NAMALWA (cell line): Measurements from ENCODE around the gene LPP.
"Not testable (repeated sequence)": the region's sequence is repeated elsewhere in the genome, so short reads cannot be mapped to it uniquely, and the experiment has no call there.

Source experiments
- DNase-seq: peaks from one replicate; pipeline ENCODE4 v3.0.0-alpha.2; 2015; ENCODE audit warnings: low spot score

The LPP gene

DNA sequence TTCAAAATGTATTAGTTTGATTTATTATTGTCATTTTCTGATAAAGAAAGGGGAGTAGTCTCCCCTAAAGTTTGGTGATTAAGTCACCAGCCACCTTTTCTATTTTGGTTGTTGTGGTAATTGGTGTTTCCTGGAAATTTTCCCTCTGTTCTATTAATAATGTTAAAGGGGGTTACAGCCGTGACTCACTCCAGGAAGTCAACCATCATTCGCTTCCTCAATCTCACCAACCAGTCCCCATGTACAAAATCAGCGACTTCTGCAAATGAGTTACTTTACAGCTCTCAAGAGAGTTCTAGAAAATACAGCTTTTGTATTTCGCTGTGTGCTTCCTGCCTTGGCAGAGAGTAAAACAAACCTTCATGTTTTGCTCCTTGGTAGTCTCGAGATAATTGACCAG is 285.1 kb downstream of the LPP start:
- peak; percentile 63 for DNase-seq

DNA sequence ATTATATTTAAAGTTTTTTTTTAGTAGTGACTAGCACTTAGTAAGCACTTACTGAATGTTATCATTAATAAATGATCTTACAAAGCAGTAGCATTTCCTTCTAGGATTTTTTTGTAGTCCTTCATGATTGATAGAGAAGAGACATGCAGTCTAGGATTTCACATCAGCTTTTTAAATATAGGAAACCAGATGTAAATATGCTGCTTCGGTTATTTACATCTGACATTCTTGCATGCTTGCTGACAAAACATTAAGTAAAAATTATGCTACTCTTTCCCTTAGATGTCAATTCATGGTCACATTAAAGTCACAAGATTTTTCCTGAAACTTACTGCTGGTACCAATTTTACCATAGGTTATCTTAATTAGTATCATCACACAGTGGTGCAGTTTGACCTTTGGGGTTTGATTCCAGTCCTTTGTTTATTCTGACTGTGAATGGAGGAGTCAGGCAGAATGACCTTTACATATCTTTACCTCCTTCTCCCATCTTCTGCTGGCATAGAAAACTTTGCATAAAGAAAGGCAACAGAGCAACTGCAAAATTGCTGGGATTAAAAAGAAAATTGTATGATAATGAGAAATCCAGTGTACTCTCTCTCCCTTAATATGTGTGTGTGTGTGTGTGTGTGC is 286.5 kb downstream of the LPP start:
- DNase-seq: no peak

DNA sequence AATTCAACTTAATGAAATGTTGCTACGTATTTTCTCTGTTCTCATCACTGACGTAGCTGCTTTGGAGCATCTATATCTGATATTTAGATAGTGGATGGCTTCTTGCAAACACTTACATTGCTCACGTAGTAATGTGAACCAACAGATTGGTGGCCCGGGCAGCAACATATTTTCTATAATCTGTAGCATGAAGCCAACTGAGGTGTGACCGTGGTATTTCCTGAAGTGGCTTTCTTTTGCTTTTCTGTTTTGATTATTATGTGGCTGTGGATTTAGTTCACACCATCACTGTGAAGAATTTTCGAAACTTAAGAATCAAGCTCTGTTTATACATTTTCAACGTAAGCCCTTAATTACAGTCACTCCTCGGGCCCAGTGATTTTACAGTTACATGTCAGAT is 288.5 kb downstream of the LPP start:
- DNase-seq: peak; percentile 22

- DNase-seq: not testable (repeated sequence)
Measured at GRCh38 chr3:188445175-188445574, 291.2 kb downstream of the LPP start.

DNA sequence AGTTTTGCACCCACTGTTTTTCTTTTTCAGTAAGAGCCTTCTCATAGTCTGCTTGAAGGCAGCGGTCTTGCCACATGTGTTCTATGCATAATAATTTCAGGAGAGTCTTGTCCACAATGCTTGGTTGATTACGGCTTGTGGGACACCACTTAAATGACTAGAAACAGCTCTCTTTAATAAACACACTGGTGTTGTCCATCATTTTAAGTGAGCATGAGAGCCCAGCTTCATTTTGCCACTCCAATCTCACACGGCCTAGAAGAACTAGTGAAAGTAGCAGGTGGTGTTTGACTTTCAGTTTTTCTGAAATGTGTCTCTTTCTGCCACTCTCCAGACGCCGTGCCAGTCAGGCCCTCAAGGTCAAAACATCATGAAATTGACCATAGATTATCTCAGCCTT is 292.1 kb downstream of the LPP start:
- DNase-seq: peak; percentile 88

DNA sequence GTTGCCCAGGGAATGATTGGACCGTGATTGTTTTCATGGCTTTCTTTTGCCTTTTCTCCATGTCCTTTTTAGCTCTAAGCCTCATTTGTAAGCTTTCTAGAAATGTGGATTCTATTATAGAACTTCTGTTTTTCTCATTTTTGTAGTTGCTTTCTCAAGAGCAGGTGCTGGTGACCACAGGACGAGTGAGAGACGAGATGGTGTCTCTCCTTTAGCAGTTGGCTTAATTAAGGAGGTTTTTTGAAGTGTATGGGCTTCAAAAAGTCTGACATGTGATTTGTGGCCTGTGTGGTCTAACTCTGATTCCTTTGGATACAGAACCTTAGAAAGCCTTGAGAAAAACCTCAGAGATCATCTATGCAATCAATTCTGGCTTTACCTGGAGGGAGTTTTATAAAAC is 292.8 kb downstream of the LPP start:
- DNase-seq: peak; percentile 83

- no peak for DNase-seq
Measured at GRCh38 chr3:188448813-188449212, 294.9 kb downstream of the LPP start.

DNA sequence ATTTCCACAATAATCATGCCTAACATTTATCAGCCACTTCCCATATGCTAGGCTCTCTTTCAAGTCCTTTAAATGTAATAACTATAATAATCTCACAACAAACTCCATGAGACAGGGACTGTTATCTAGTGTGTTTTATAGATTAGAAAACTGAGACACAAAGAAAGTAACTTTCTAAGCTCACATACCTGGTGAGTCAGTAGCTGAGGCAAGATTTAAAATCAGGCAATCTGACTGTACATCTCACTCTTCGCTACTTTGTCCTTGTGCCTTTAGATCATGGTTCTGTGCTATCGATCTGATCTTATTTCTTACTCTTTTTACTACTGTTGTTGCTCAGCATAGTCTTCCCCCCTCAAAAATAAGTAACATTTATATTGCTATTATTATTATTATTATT is 295.5 kb downstream of the LPP start:
- DNase-seq: no peak

- DNase-seq: no peak
Measured at GRCh38 chr3:188452158-188452772, 298.3 kb downstream of the LPP start.

DNA sequence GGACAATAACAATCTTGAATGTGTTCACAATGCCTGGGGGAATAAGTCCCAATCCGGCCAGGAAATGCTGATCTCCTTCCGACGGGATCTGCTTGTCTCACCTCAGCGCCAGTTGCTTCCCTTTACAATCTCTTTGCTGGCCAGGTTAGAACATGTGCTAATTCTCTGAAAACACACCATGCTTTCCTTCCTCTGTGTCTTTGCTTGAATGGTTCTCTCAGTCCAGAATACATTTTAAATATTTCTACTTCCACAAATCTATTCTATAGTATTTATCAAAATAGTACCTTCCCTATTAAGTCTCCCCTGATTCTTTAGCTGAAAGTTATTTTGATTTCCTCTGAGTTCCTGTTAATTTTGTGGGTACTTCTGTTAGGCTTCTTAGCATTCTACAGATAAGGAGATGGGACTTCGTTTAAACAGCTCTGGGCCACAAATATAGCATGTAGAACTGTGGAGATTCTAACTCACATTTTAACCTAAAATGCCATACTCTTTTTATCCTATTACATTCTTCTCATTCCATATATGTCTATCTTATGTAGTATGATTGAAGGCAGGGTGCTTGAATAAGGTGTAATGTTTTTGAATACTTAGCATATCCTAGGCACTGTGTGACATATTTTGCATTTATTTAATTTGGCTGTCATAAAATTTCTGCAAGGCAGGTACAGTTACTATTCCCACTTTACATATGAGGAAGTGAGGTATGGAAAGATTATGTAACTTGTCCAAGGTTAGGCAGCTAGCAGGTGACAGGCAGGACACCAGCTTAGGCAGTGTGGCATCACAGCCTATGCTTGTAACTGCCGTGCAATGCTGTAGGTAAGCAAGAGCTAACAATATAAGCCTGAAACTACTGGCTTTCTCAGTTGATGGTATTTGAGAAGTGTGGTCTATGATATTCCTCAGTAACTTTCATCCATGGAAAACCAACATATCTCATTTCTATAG is 299.8 kb downstream of the LPP start:
- no peak for DNase-seq

DNA sequence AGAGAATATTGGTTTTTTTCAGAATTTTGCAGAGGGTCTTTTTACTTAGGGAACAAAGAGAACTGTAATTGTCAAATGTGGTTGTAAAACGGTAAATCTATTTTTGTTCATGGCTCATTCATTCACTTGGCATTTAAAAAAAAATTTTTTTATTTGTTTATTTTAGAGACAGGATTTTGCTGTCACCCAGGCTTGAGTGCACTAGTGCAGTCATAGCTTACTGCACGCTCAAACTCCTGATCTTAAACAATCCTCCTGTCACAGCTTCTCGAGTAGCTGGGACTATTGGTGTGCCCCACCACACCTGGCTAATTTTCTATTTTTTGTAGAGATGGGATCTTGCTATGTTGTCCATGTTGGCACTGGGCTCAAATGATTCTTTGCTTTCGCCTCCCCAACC is 301.8 kb downstream of the LPP start:
- DNase-seq: no peak

- DNase-seq: no peak
Measured at GRCh38 chr3:188458756-188459155, 304.8 kb downstream of the LPP start.

DNA sequence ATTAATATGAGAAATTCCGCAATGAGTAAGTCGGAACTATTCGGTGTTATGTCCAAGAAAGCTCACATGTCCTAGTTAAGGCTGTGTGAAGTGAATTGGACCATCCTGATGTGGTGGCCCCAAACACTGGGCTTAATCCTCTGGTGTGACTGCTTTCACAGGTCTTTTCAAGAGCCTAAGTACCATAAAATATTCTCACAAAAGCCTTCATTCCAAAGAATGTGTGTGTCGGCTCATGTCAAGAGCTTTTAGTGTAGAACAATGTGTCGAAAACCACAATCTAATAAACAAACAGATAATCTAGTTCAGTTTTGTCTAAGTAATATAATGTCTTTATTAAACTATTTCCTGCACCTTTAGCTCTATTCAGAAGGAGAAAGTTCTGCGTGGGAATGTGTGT is 311.4 kb downstream of the LPP start:
- no peak for DNase-seq

DNA sequence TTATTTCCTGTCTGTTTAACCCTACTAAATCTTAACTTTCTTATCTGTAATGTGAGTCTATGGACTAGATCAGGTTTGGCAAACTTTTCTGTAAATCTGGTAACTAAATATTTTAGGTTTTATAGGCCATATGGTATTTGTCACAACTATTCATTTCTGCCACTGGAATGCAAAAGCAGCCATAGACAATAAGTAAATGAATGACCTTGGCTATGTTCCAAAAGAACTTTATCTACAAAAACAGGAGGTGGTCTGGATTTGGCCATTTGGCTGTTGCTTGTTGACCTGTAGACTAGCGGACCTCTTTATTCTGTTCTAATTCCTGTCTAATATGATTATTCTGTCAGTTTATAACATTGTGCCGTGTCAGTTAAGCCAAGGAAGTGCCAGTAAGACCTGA is 314.2 kb downstream of the LPP start:
- no peak for DNase-seq

DNA sequence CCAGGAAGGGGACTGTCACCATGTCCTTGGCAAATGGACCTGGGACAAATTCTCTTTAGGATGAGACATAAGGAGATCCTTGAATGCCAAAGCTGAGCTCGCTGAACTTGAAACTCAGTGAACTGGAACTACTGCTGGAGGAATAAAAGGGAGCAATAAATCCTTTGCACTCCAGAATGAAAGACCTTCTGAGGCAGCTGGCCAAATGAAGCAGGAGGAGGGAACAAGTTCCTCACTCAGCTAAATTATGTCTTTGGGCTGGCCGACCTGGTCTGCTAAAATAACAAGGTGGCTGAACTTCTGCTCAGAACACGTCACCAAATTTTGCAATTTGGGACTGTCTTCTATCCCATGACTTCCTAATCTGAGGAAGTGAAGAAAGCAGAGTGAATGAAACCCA is 314.7 kb downstream of the LPP start:
- no peak for DNase-seq

DNA sequence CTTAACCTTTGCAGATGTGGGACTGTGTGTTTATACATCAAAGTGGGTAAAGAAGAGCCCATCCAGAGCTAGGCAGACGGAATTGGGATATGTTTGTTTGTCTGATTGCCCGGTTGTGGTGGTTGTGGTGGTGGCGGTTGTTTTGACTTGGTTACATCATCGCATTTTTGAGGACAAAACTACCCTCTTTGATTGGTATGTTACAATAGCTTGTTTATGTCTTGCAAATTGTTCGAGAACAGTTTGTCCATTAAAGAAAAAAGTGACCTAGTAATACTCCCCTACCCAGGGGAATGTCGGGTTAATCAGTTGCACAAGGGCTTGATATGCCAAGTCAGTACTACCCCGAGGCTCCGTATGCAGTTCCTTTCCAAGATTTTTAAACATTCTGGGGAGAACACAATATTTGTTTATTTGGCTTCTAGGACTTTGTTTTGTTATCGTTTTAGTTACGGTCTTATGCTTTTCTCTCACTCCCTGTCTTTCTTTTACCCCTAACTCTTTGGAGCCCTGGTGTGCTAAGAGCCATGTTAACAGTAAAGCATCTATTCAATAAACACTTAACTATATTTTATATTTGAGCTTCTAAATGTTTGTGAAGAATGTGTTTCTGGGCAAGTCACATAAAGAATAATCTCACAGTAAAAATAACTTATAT is 315.4 kb downstream of the LPP start:
- DNase-seq: no peak

- no peak for DNase-seq
Measured at GRCh38 chr3:188470508-188471130, 316.7 kb downstream of the LPP start.

DNA sequence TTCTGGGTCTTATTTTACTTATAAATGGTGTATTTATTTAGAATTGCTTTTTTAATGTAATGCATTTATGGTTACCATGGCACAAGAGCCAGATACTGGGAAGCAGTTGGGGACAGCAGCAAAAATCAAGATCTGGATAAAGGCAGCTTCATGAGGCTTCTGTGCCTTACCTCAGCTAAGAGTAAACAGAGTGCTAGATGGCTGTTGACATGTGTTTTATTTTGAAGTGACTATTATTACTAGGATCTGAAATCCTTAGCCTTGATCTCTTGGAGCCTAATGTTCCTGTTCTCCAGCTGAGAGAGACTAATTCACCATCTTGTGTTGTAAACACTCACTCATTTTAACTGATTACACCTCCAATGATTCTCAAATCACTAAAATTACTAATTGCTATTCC is 317.8 kb downstream of the LPP start:
- no peak for DNase-seq

- DNase-seq: no peak
Measured at GRCh38 chr3:188472336-188472735, 318.4 kb downstream of the LPP start.

DNA sequence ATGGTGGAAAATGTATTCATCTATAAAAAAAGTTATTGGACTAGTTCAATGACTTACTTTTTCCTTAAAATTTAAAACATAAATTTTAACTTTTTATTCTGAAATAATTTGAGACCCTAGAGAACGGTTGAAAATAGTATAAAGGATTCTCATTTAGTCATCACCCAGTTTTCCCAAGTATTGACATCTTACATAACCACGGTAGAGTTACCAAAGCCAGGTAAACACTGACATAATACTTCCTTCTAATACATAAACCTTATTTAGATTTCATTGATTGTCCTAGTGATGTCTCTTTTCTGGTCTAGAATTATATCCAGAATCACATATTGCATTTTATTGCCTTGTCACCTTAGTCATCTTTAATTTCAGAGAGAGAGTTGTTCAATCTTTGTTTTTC is 319.1 kb downstream of the LPP start:
- no peak for DNase-seq

- DNase-seq: no peak
Measured at GRCh38 chr3:188473591-188474288, 319.8 kb downstream of the LPP start.

DNA sequence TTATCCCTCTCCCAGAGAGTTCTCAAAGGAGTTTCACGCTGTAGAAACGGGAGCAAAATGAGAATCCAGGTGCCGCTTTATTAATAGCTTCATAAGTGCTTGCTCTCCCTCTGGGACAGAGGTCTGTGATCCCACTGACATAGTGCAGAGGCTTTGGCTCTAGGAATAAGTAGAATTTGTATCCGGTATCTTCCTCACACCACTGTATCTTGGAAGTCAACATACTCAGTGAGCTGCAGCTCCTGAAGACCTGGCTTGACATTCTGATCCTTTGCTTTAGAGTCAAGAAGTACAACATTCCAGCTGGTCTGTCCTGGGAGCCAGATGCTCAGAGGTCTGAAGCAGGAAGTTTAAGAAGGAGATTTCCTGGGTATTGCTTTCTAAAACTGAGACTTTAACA is 323.0 kb downstream of the LPP start:
- no peak for DNase-seq
